Measurements from ENCODE around the gene UGP2. TPM values are rescaled to one million over a fixed set of nuclear protein-coding genes. Genes with fewer than 3 reads are reported as not detected.

The UGP2 gene
- total RNA-seq, 1 experiment from 2014 or later = 883 TPM

DNA sequence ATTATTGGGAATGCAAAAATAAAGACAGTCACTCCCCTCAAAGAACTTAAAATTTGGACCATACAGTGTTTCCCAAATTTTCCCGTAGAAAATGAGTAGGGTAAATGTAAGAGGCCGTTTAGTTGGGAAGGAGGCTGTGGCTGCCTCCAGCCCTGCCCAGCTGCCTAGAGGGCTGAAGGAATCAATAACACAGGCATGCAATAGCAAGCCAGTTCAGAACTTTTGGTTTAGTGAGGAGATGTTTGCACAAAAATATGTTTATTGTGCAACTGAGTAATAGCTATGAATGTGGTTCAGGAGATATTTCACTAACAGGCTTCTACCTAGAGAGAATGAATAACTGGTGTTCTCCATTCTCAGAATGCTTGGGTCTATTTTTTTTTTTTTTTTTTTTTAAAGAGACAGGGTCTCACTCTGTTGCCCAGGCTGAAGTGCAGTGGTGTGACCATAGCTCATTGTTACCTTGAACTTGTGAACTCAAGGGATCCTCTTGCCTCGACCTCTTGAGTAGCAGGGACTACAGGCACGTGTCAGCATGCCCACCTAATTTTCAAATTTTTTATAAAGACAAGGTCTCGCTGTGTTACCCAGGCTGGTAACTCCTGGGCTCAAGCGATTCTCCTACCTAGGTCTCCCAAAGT lies 23.6 kb downstream of the UGP2 start:
- Histone ChIP-seq H2AFZ (ENCODE audit: low read length) (no peak overlapping the region), H3K56ac (ENCODE audit: insufficient read length, low read depth, low read length) (no peak overlapping the region), H3K79me1 (ENCODE audit: insufficient read depth, low read depth, low read length, poor library complexity, severe bottlenecking) (peaks cover 7% of the 10 kb centered on the region), H4K5ac (ENCODE audit: insufficient read length, low read depth, low read length) (no peak overlapping the region), H3K23ac (ENCODE audit: insufficient read length, low read depth, low read length) (no peak overlapping the region), H4K91ac (ENCODE audit: insufficient read length, low read depth, low read length) (no peak overlapping the region), H2BK15ac (ENCODE audit: low read depth, low read length) (no peak overlapping the region), H2BK120ac (ENCODE audit: low read depth, low read length, poor library complexity, severe bottlenecking) (no peak overlapping the region), H3K4ac (ENCODE audit: low read depth, low read length) (no peak overlapping the region), H3K27ac (ENCODE audit: insufficient read length, low read depth, low read length) (no peak overlapping the region), H4K20me1 (ENCODE audit: control insufficient read depth, insufficient read depth, insufficient read length) (no peaks in the 10 kb centered on the region), H3K4me1 (ENCODE audit: insufficient read depth, low read length) (peaks cover 5% of the 10 kb centered on the region; the same call in 1 of the 2 replicates), H3K27me3 (ENCODE audit: insufficient read depth, low read length) (no peaks in the 10 kb centered on the region), H3K9me3 (ENCODE audit: control insufficient read depth, low read depth, low read length) (no peaks in the 10 kb centered on the region), H3K23me2 (ENCODE audit: insufficient read length, low read depth, low read length, poor library complexity, severe bottlenecking) (no peaks in the 10 kb centered on the region), H3K18ac (ENCODE audit: insufficient read length, low read depth, low read length) (no peak overlapping the region), H3K14ac (ENCODE audit: insufficient read depth, low read length) (no peak overlapping the region), H4K8ac (replicated peaks; ENCODE audit: insufficient read length, low read depth, low read length) (no peak overlapping the region), H3K79me2 (ENCODE audit: insufficient read depth, low read length) (peaks cover 11% of the 10 kb centered on the region; the same call in 1 of the 2 replicates), H3T11ph (ENCODE audit: low read length) (no peak overlapping the region), H2AK5ac (ENCODE audit: insufficient read length, low read length) (no peak overlapping the region), H3K4me2 (ENCODE audit: insufficient read depth, insufficient read length, low read length) (no peak overlapping the region), H2BK12ac (ENCODE audit: insufficient read length, low read depth, low read length) (no peak overlapping the region), H2BK5ac (ENCODE audit: insufficient read length, low read length) (no peak overlapping the region), H3K9ac (ENCODE audit: extremely low read depth, insufficient read length, low read length) (no peak overlapping the region), H2BK20ac (ENCODE audit: low read depth, low read length, poor library complexity, severe bottlenecking) (no peak overlapping the region)
- DNase-seq = no peak
- TF ChIP-seq, protein P1, sequence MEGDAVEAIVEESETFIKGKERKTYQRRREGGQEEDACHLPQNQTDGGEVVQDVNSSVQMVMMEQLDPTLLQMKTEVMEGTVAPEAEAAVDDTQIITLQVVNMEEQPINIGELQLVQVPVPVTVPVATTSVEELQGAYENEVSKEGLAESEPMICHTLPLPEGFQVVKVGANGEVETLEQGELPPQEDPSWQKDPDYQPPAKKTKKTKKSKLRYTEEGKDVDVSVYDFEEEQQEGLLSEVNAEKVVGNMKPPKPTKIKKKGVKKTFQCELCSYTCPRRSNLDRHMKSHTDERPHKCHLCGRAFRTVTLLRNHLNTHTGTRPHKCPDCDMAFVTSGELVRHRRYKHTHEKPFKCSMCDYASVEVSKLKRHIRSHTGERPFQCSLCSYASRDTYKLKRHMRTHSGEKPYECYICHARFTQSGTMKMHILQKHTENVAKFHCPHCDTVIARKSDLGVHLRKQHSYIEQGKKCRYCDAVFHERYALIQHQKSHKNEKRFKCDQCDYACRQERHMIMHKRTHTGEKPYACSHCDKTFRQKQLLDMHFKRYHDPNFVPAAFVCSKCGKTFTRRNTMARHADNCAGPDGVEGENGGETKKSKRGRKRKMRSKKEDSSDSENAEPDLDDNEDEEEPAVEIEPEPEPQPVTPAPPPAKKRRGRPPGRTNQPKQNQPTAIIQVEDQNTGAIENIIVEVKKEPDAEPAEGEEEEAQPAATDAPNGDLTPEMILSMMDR (conservative IDR thresholded peaks at IDR 0.05) = no peak
- peak overlapping the region in 1 of 3 experiments; percentile 93; a peak in 2 of 7 replicates for H3K27ac Mint-ChIP-seq
- no peaks in the 10 kb centered on the region for H3K9me3 Mint-ChIP-seq
- no CpG with 5 or more reads among the region's 6 CpGs for WGBS (ENCODE audit: extremely low coverage, insufficient read length, low lambda C conversion rate)
- H3K4me3 Mint-ChIP-seq = peak overlapping the region in 1 of 2 experiments; percentile 36; a peak in 1 of 5 replicates
- peaks cover 36 to 89% (median 83%) of the 10 kb centered on the region in 3 experiments for H3K36me3 Mint-ChIP-seq (ENCODE audit: insufficient read depth in 1 of 3, low read depth in 3 of 3)
- H3K4me1 Mint-ChIP-seq = peaks cover 65 to 72% of the 10 kb centered on the region in 2 experiments
- H3K27me3 Mint-ChIP-seq (ENCODE audit: low read depth) = no peaks in the 10 kb centered on the region

Measured in H9 (cell line).